Liver (tissue), 3 donors: ENCODE data around the gene TAF4.

Source experiments
- EGR1 ChIP-seq, 2 donors: IDR thresholded peaks; 2 replicates each; pipeline ENCODE4 v1.6.1; 2016 to 2018; ENCODE audit warnings: antibody characterized with exemption in 2 of 2, low read depth in 2 of 2
- FOXA1 ChIP-seq: IDR thresholded peaks from 2 replicates; pipeline ENCODE4 v1.6.1; 2016; ENCODE audit warnings: antibody characterized with exemption
- RAD21 ChIP-seq, 2 donors: IDR thresholded peaks; 2 replicates each; pipeline ENCODE4 v1.6.1; 2016; ENCODE audit warnings: antibody characterized with exemption in 2 of 2, mild to moderate bottlenecking in 2 of 2
- TAF1 ChIP-seq: conservative IDR thresholded peaks from 2 replicates; pipeline ENCODE4 v1.6.1; 2016; ENCODE audit warnings: antibody characterized with exemption, mild to moderate bottlenecking
- YY1 ChIP-seq: IDR thresholded peaks from 2 replicates; pipeline ENCODE4 v1.6.1; 2016; ENCODE audit warnings: antibody characterized with exemption, mild to moderate bottlenecking
- TF ChIP-seq, protein P1 (sequence below): fragments of 150-350 bp; IDR thresholded peaks from 2 replicates; pipeline ENCODE4 v1.5.1; 2017; ENCODE audit warnings: improper control_type of control experiment, low read depth, low read length; ENCODE audit not compliant: missing input control
- donor health status: healthy.
- donor health status: healthy.

DNA sequence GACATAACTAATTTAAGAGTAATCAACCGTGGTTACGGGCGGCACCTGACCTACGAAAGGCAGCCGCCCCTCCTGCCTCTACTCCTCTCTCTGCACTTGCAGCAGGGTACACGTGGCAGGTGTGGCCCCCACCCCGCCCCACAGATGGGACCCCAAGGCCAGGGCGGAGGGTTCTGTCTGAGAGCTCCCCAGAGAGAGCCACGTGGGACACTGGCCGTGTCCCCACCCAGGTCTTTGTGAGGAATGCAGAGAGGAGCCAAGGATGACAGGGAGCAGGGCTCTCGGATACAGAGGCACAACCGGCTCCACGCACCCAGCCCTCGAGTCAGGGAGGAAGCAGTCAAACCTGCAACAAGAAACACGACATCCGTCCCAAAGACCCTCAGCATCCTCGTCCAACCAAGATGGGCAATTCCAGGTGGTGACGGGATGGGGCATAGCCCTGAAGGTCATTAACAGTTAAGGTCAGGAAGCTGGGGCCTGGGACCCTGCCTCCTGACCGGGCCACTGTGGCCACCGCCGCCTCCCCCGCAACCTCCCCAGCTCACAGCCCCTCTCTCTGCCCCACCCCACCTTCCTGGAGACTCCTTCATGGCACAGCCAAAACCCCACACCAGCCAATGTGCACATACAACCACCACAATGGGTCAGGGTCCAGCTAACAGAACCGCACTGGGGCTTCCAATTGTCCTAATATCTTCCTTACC is 47.1 kb downstream of the TAF4 start:
- TF ChIP-seq, protein P1, sequence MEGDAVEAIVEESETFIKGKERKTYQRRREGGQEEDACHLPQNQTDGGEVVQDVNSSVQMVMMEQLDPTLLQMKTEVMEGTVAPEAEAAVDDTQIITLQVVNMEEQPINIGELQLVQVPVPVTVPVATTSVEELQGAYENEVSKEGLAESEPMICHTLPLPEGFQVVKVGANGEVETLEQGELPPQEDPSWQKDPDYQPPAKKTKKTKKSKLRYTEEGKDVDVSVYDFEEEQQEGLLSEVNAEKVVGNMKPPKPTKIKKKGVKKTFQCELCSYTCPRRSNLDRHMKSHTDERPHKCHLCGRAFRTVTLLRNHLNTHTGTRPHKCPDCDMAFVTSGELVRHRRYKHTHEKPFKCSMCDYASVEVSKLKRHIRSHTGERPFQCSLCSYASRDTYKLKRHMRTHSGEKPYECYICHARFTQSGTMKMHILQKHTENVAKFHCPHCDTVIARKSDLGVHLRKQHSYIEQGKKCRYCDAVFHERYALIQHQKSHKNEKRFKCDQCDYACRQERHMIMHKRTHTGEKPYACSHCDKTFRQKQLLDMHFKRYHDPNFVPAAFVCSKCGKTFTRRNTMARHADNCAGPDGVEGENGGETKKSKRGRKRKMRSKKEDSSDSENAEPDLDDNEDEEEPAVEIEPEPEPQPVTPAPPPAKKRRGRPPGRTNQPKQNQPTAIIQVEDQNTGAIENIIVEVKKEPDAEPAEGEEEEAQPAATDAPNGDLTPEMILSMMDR: no peak
- TF ChIP-seq RAD21 (IDR thresholded peaks at IDR 0.05): no peak
- TF ChIP-seq TAF1: no peak
- TF ChIP-seq FOXA1: no peak
- no peak for TF ChIP-seq YY1
- no peak for TF ChIP-seq EGR1 (IDR thresholded peaks at IDR 0.05; ENCODE audit: low read depth in 2 of 2)
